NOMO-1 (cell line): ENCODE measurements around the gene VAT1L.

Source experiments
- DNase-seq, 2 experiments: peaks; one replicate each; lab custom pipeline; 2025; ENCODE audit not compliant: unreplicated experiment in 2 of 2; lab: John Stamatoyannopoulos, UW

VAT1L gene

GRCh38 chr16:77868052-77868451 lies 79.7 kb downstream of the VAT1L start:
- no peak for DNase-seq

DNA sequence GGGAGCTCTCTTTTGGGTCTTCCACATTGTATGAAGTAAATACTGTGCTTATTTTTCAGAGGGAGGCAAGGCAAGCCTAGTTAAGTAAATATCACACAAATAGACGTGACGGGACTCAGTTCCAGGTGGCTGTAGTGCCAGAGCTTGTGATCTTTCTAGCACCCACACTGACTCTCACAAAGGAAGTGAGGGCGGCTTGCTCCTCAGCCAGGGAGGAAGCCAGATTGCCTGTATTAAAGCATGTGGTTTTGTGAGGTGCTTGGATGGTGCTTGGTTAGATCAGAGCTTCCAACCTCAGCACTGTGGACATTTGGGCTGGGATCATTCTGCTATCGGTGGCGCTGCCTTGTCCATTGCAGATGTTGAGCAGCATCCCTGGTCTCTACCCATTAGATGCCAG lies 80.1 kb downstream of the VAT1L start:
- DNase-seq, result no peak

- DNase-seq, result no peak
Observed at GRCh38 chr16:77869997-77870813, 81.8 kb downstream of the VAT1L start.

GRCh38 chr16:77871932-77872331 lies 83.6 kb downstream of the VAT1L start:
- DNase-seq, result no peak

DNA sequence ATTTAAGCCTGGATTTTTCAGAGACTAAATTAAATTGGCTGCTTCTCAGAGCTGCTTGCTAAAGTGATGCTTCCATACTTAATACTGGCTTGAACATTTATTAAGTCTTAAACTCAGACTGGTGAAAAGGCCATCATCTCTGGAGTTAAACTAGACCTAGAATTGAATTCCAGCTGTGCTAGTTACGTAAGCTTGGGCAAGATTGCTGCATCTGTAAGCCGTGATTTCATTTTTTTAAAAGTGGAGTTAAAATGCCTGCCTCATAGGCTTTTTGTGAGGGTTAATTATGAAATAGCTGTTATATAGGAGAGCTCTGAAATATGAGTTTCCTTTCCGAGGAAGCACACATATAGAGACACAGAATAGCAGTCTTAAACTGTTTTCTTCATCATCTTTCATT lies 84.7 kb downstream of the VAT1L start:
- no peak for DNase-seq

GRCh38 chr16:77874347-77874746 lies 86.0 kb downstream of the VAT1L start:
- no peak for DNase-seq

DNA sequence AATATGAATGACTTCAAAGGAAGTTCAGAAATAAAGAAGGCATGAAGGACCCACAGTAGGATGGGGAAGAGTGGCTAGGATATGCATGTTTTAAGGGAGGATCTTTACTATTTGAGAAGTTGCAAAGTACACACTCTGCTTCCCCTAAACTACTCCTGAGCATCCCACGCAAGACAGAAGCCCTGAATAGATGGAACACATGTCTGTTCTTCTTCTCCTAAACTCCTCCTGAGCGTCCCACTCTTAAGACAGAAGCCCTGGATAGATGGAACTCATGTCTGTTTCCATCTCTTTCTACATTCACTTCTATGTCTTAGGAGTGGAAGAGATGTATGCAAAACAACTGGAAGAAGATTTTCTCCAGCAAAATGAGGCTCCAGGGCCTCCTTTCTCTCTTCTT lies 88.4 kb downstream of the VAT1L start:
- DNase-seq, result no peak

GRCh38 chr16:77877712-77878347 lies 89.5 kb downstream of the VAT1L start:
- no peak for DNase-seq

- DNase-seq, result no peak
Observed at GRCh38 chr16:77881355-77882030, 93.1 kb downstream of the VAT1L start.

- no peak for DNase-seq
Observed at GRCh38 chr16:77882358-77882757, 94.0 kb downstream of the VAT1L start.

DNA sequence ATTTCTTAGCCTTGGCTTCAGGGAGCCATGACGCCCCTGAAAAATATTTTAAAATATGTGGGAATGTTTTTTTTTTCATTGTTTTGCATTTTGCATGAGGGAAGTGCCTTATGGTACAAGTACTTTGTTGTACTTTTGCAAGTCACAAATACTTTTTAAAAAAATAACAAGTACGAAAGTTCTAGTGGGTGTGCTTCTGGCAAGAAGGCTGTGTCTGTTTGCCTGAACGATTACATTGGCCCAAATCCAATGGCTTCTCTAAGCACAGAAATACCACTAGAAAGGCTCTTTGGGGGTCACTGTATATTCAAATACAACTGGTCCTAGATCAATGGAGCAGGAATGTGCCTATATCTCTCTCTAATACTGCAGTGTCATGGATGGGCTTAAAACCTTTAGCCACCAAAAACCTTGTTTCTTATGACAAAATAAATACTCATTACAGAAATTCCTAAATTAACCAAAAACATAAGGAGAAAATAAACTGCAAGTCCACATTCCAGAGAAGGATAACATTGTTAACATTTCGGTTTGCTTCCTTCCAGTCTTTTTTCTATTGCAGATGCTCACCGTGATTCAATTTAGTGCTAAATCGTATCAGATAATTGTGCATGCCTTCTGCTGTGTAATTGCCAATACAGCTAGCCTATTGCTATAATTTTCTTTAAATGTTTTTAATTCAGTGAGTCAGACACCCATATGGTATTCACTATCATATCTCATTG lies 97.4 kb downstream of the VAT1L start:
- DNase-seq, result no peak

DNA sequence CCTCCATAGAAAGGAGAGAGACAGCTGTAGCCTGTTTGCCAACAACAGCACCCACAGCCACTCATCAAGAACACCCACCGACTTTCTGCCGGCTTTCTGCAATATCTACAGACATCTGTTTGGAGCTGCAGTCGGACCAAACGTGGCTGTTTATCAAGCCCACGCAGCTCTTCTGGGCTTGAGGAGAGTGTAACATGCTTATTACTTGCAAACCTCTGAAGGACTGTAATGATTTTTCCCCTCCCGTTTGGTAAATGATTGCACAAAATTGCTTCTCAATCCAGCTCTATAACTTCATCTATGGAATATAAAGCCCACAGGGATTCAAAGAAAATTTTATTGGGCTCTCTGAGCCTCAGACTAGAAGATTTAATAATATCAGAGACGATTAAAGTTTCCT lies 100.5 kb downstream of the VAT1L start:
- no peak for DNase-seq

GRCh38 chr16:77890075-77890474 lies 101.7 kb downstream of the VAT1L start:
- DNase-seq, result peak; percentile 71 to 75

DNA sequence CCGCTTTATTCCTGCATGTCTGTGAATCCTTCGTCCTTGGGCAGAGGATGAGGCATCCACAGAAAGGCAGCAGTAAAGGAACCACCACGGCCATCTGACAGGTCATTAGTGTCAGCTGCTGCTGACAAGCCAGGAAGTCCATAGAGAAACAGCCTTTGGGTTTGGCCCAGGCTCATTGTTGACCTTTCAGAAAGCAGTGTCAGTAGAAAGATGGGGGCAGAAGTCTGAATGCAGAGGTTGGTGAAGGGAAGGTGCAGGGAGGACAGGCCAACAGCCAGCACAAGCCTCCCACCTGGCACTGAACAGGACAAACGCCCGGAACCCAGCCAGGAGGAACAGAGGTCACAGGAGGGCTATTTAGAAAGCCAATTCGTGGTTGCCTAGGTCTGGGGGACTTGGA lies 105.8 kb downstream of the VAT1L start:
- no peak for DNase-seq

DNA sequence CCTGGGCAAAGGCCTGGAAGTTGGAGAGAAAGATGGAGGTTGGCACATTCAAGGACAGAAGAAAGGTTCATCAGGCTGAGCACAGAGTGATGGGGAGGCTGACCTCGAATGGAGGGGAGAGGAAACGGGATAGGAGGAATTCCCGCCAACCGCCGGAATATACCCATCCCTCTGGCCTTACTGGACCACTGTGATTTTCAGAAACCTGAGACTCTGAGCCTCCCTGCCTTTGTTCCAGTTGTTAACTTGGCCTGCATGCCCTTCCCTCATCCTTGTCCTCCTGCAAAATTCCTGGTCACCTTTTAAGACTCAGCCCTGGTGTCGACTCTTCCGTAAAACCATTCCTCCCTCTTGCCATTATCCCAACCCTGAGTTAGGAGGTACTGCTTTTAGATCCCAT lies 107.6 kb downstream of the VAT1L start:
- no peak for DNase-seq

GRCh38 chr16:77896415-77897128 lies 108.2 kb downstream of the VAT1L start:
- no peak for DNase-seq

DNA sequence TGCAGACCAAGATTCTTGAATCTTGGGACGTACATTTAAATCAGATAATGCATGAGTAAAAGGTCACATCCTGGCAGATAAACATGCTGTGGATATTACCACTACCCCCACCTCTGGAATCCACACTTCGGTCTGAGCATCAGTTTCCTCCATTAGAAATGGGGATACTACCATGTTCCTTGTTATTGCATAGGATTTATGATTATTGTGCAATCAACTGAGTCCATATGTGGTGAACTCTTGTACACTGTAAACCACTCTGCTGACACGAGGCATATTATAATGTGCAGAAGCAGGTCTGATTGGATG lies 108.7 kb downstream of the VAT1L start:
- peak in 1 of 2 experiments; percentile 29 for DNase-seq

GRCh38 chr16:77897831-77898605 lies 109.7 kb downstream of the VAT1L start:
- no peak for DNase-seq

DNA sequence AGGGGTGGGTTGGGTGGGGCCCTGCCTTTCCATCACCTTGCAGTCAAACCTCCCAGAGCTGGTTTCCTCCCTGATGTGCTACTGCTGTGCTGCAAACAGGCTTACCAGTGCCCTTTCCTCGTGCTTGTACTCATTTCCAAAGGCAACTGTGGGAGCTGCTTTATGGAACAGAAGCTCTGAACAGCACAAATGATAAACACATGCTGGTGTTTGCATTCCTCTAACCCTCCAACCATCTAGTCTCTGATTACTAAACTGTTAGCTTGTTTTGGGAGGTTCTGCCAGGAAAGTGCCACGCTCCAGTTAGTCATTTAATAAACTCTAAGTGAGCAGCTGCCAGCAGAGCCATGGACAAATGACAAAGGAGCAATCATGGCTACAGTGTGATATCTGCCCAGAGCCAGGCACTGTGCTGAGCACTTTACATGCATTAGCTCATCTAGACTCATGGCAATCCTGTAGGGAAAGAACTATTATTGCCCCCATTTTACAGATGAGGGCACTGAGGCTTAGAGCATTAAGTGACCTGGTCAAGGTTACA lies 110.4 kb downstream of the VAT1L start:
- DNase-seq, result no peak

- no peak for DNase-seq
Observed at GRCh38 chr16:77899416-77899815, 111.1 kb downstream of the VAT1L start.
